ENCODE results near the gene CHAMP1. TPM values are rescaled to one million over a fixed set of nuclear protein-coding genes. Genes with fewer than 3 reads are reported as not detected.

The CHAMP1 gene
- total and polyA plus RNA-seq, 2 of the 8 experiments (the other 6 are each of a cell fraction or from before 2014, with no cell fraction given), result 26.8 to 41.9 TPM

DNA sequence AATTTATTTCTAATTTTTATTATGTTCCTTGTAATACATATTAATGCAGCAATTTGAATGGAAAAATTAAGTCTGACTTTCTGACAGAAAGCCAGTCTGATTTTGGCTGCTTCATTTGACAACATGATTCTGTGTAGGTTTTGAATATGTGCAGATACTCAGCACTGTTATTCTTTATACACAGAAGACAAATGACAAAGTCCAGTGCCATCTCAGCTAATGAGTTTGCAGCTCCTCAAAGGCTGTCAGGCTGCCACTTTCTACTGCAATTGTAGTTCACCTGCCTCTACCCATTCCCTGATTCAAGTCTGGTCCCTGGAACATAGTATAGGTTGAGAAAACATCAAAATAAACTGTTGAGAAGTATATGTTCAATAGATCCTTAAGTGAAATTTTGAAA lies 2.9 kb upstream of the CHAMP1 start:
- Histone ChIP-seq H3K4me1 (replicated peaks in 1 of 4; ENCODE audit: control insufficient read depth in 3 of 4, insufficient read depth in 4 of 4, low read length in 3 of 4) (0 out of 7 replicates have a peak, but pooled peaks cover 0 to 3% (median 0%) of the 10 kb centered on the region in 4 experiments), H4K20me1 (replicated peaks in 1 of 2; ENCODE audit: control insufficient read depth in 1 of 2, insufficient read depth in 2 of 2, low read length in 2 of 2) (peaks cover 0 to 2% of the 10 kb centered on the region in 2 experiments), H2BK12ac (ENCODE audit: low read depth, low read length) (no peak overlapping the region), H3K27ac (ENCODE audit: low read depth, low read length) (no peak overlapping the region), H3K27me3 (replicated peaks in 1 of 4; ENCODE audit: control insufficient read depth in 3 of 4, extremely low read depth in 1 of 4, insufficient read depth in 3 of 4, low read length in 3 of 4) (no peaks in the 10 kb centered on the region), H3K9ac (replicated peaks in 1 of 4; ENCODE audit: extremely low read depth in 1 of 4, low read depth in 3 of 4, low read length in 3 of 4) (no peak overlapping the region), H2AK5ac (ENCODE audit: low read depth, low read length) (no peak overlapping the region), H4K91ac (replicated peaks; ENCODE audit: insufficient read length, low read length) (no peak overlapping the region), H3K23me2 (ENCODE audit: low read depth, low read length) (peaks cover 4% of the 10 kb centered on the region; the same call in 1 of the 2 replicates), H2BK120ac (replicated peaks; ENCODE audit: low read depth, low read length) (no peak overlapping the region), H3K9me3 (ENCODE audit: insufficient read depth in 2 of 2, low read depth in 1 of 2, low read length in 1 of 2) (no peaks in the 10 kb centered on the region), H3K36me3 (ENCODE audit: control insufficient read depth in 2 of 4, insufficient read depth in 4 of 4, low read length in 3 of 4) (peaks cover 0 to 6% (median 3%) of the 10 kb centered on the region in 4 experiments; a peak in 3 of 8 replicates), H3K18ac (ENCODE audit: extremely low read depth, low read length) (no peak overlapping the region), H3K79me2 (ENCODE audit: control insufficient read depth in 1 of 2, insufficient read depth in 2 of 2, low read length in 2 of 2) (peaks cover 0 to 19% of the 10 kb centered on the region in 2 experiments), H4K8ac (ENCODE audit: extremely low read depth, insufficient read depth, low read length) (no peak overlapping the region), H2BK20ac (ENCODE audit: low read length) (no peak overlapping the region), H3K4ac (replicated peaks; ENCODE audit: insufficient read length, low read depth, low read length) (no peak overlapping the region), H4K5ac (ENCODE audit: insufficient read length, low read depth, low read length) (no peak overlapping the region), H3K4me2 (ENCODE audit: insufficient read depth in 1 of 2, low read depth in 2 of 2, low read length in 2 of 2) (no peak overlapping the region), H3K79me1 (ENCODE audit: low read depth, low read length) (no peaks in the 10 kb centered on the region; the same call in 1 of the 2 replicates), H3K4me3 (ENCODE audit: extremely low read depth in 1 of 4, insufficient read depth in 2 of 4, low read depth in 3 of 4, low read length in 4 of 4) (no peak overlapping the region), H3K23ac (ENCODE audit: insufficient read length) (no peak overlapping the region), H2BK15ac (ENCODE audit: low read length) (no peak overlapping the region), H2BK5ac (ENCODE audit: low read depth, low read length) (no peak overlapping the region), H3K14ac (ENCODE audit: insufficient read length) (no peak overlapping the region), H2AFZ (ENCODE audit: low read length) (no peak overlapping the region), H3K56ac (replicated peaks; ENCODE audit: insufficient read length, low read depth, low read length) (no peak overlapping the region)
- CTCF ChIA-PET (ENCODE audit: partially characterized antibody), result interaction anchor here (1.1 kb wide), 1 partner anchor 27 kb away, joined by 5 read pairs; no protein-coding TSS in a partner anchor
- POLR2A ChIA-PET (ENCODE audit: partially characterized antibody), result interaction anchor here (0.9 to 1.0 kb wide), 3 partner anchors 30 to 726 kb away, joined by 3 read pairs; partner anchors contain the start of gene UPF3A
- FAIRE-seq (no peak), DNase-seq (ENCODE audit: low read depth in 1 of 2, low spot score in 2 of 2) (no peak)
- no peak for TF ChIP-seq POLR2A (IDR thresholded peaks at IDR 0.05; ENCODE audit: control extremely low read depth in 1 of 2, low read depth in 2 of 2, low read length in 2 of 2)
- TF ChIP-seq RXRA (IDR thresholded peaks at IDR 0.05; ENCODE audit: insufficient read depth, low read depth, low read length), result no peak
- TF ChIP-seq JUND (IDR thresholded peaks at IDR 0.05; ENCODE audit: low read length), result no peak
- TF ChIP-seq HDAC2 (IDR thresholded peaks at IDR 0.05; ENCODE audit: borderline replicate concordance in 1 of 2, low read depth in 2 of 2, low read length in 2 of 2), result no peak
- TF ChIP-seq GABPA (IDR thresholded peaks at IDR 0.05; ENCODE audit: borderline replicate concordance, insufficient read depth, low read length), result no peak
- TF ChIP-seq, protein P1, sequence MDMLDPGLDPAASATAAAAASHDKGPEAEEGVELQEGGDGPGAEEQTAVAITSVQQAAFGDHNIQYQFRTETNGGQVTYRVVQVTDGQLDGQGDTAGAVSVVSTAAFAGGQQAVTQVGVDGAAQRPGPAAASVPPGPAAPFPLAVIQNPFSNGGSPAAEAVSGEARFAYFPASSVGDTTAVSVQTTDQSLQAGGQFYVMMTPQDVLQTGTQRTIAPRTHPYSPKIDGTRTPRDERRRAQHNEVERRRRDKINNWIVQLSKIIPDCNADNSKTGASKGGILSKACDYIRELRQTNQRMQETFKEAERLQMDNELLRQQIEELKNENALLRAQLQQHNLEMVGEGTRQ (IDR thresholded peaks at IDR 0.05; ENCODE audit: low read length), result no peak
- no peak for TF ChIP-seq NANOG (IDR thresholded peaks at IDR 0.05; ENCODE audit: insufficient read depth, low read depth, low read length, poor library complexity, severe bottlenecking)
- no peak for TF ChIP-seq SUZ12 (IDR thresholded peaks at IDR 0.05; ENCODE audit: low read length)
- no peak for TF ChIP-seq CTBP2 (IDR thresholded peaks at IDR 0.05; ENCODE audit: borderline replicate concordance, insufficient read depth, insufficient read length, low read length)
- TF ChIP-seq FOSL1 (IDR thresholded peaks at IDR 0.05; ENCODE audit: insufficient read depth, low read depth, low read length), result no peak
- no peak for TF ChIP-seq EP300 (IDR thresholded peaks at IDR 0.05; ENCODE audit: borderline replicate concordance in 1 of 2, low read depth in 2 of 2, low read length in 2 of 2)
